ENCODE measurements around the gene FAM177A1. TPM values are rescaled to one million over a fixed set of nuclear protein-coding genes. Genes with fewer than 3 reads are reported as not detected.
"Not testable (repeated sequence)": the region's sequence is repeated elsewhere in the genome, so short reads cannot be mapped to it uniquely, and the experiment has no call there.

Gene FAM177A1
- total RNA-seq = 10 to 100 TPM; 40.1 to 40.7 TPM

GRCh38 chr14:35046048-35046750, at the start of gene FAM177A1:
Gene FAM177A1 (plus strand): TSS chr14:35046272. CDS start chr14:35046464, 192 bp downstream.
- peak; percentile 95 for ATAC-seq
- H3K27me3 Mint-ChIP-seq = no peaks in the 10 kb centered on the region
- peak within 1 kb of the TSS; percentile 99 for H3K27ac Mint-ChIP-seq
- peak; percentile 99 for DNase-seq
- H3K4me1 Mint-ChIP-seq = peaks cover 35% of the 10 kb centered on the region
- H3K9me3 Mint-ChIP-seq (ENCODE audit: low read depth) = no peaks in the 10 kb centered on the region
- H3K36me3 Mint-ChIP-seq = peaks cover 10% of the 10 kb centered on the region
- peak within 1 kb of the TSS; percentile 89 for H3K4me3 Mint-ChIP-seq
- CTCF ChIA-PET = interaction anchor here (0.8 to 2.2 kb wide), 12 partner anchors 11 to 373 kb away, joined by 3 to 13 read pairs (median 3); partner anchors contain the start of genes NFKBIA, PPP2R3C, PRORP and SRP54

- DNase-seq (no peak), ATAC-seq (no peak)
- Mint-ChIP-seq H3K4me3 (no peak overlapping the region), H3K27ac (no peak overlapping the region), H3K4me1 (peaks cover 11% of the 10 kb centered on the region), H3K36me3 (peaks cover 25% of the 10 kb centered on the region), H3K9me3 (ENCODE audit: low read depth) (no peaks in the 10 kb centered on the region), H3K27me3 (no peaks in the 10 kb centered on the region)
- CTCF ChIA-PET = no interaction called here
These were observed 48.3 kb upstream of the FAM177A1 start for GRCh38 chr14:34997762-34998161.

- ATAC-seq (no peak), DNase-seq (no peak)
- H3K27ac Mint-ChIP-seq = no peak overlapping the region
- peaks cover 27% of the 10 kb centered on the region for H3K36me3 Mint-ChIP-seq
- H3K9me3 Mint-ChIP-seq (ENCODE audit: low read depth) = no peaks in the 10 kb centered on the region
- H3K27me3 Mint-ChIP-seq = no peaks in the 10 kb centered on the region
- peaks cover 8% of the 10 kb centered on the region for H3K4me1 Mint-ChIP-seq
- CTCF ChIA-PET = no interaction called here
- H3K4me3 Mint-ChIP-seq = no peak overlapping the region
These were observed 46.6 kb upstream of the FAM177A1 start for GRCh38 chr14:34999500-34999899.

DNA sequence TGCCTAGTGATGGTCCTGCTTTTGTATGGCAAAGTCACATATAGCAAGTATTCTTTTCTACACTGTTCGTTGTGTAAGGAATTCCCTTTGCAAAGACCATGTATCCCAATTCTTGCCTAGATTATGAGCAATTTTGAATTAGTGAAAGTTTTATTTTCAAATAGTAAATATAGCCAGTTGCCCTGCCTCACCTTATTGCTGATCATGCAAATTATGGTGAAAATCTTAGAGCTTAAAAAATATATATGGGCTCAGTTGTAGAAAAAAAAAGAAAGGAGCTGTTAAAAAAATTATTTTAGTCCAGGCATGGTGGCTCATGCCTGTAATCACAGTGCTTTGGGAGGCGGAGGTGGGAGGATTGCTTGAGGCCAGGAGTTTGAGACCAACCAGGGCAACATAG, 44.5 kb upstream of the FAM177A1 start:
- DNase-seq (no peak), ATAC-seq (no peak)
- peaks cover 4% of the 10 kb centered on the region for H3K4me1 Mint-ChIP-seq
- peaks cover 24% of the 10 kb centered on the region for H3K36me3 Mint-ChIP-seq
- H3K9me3 Mint-ChIP-seq (ENCODE audit: low read depth) = no peaks in the 10 kb centered on the region
- CTCF ChIA-PET = no interaction called here
- H3K4me3 Mint-ChIP-seq = no peak overlapping the region
- H3K27me3 Mint-ChIP-seq = no peaks in the 10 kb centered on the region
- no peak overlapping the region for H3K27ac Mint-ChIP-seq

GRCh38 chr14:35004839-35005238, 41.2 kb upstream of the FAM177A1 start:
- Mint-ChIP-seq H3K27me3 (no peaks in the 10 kb centered on the region), H3K36me3 (peaks cover 22% of the 10 kb centered on the region), H3K4me3 (no peak overlapping the region), H3K27ac (no peak overlapping the region), H3K4me1 (peaks cover 2% of the 10 kb centered on the region), H3K9me3 (ENCODE audit: low read depth) (no peaks in the 10 kb centered on the region)
- DNase-seq (no peak), ATAC-seq (no peak)
- CTCF ChIA-PET = interaction anchor here (1.2 kb wide), 1 partner anchor 11 kb away, joined by 3 read pairs; no protein-coding TSS in a partner anchor

- no peaks in the 10 kb centered on the region for H3K9me3 Mint-ChIP-seq (ENCODE audit: low read depth)
- H3K4me3 Mint-ChIP-seq = no peak overlapping the region
- H3K27ac Mint-ChIP-seq = no peak overlapping the region
- CTCF ChIA-PET = no interaction called here
- peaks cover 42% of the 10 kb centered on the region for H3K36me3 Mint-ChIP-seq
- ATAC-seq = no peak
- no peak for DNase-seq
- H3K27me3 Mint-ChIP-seq = no peaks in the 10 kb centered on the region
- H3K4me1 Mint-ChIP-seq = no peaks in the 10 kb centered on the region
These were observed 29.5 kb upstream of the FAM177A1 start for GRCh38 chr14:35016568-35016967.

GRCh38 chr14:35020713-35021112, 25.4 kb upstream of the FAM177A1 start:
- peaks cover 40% of the 10 kb centered on the region for H3K36me3 Mint-ChIP-seq
- CTCF ChIA-PET = no interaction called here
- H3K27ac Mint-ChIP-seq = no peak overlapping the region

DNA sequence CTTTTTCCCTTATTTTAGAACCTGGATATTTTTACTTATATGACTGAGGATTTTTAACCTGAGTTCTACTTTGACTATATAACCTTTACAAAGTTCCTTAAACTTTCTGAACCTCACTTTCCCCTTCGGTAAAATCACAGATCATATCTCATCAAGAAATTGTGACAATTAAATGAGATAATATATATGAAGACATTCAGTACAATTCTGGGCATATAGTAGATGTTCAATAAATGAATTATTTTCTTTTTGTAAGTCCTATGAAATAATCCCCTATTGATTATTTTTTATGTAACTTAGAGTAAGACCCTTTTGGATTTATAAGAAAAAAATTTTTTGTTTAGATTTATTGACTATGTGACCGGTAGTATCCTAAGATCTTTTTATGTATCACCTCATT, 17.6 kb upstream of the FAM177A1 start:
- H3K4me3 Mint-ChIP-seq = no peak overlapping the region
- DNase-seq (no peak), ATAC-seq (no peak)
- H3K27me3 Mint-ChIP-seq = no peaks in the 10 kb centered on the region
- no peak overlapping the region for H3K27ac Mint-ChIP-seq
- CTCF ChIA-PET = no interaction called here
- peaks cover 48% of the 10 kb centered on the region for H3K36me3 Mint-ChIP-seq
- no peaks in the 10 kb centered on the region for H3K4me1 Mint-ChIP-seq
- H3K9me3 Mint-ChIP-seq (ENCODE audit: low read depth) = peaks cover 2% of the 10 kb centered on the region

More at GRCh38 chr14:35020713-35021112, 25.4 kb upstream of the FAM177A1 start:
- no peaks in the 10 kb centered on the region for H3K27me3 Mint-ChIP-seq
- no peak for DNase-seq
- no peak for ATAC-seq
- H3K4me1 Mint-ChIP-seq = no peaks in the 10 kb centered on the region
- H3K9me3 Mint-ChIP-seq (ENCODE audit: low read depth) = no peaks in the 10 kb centered on the region
- H3K4me3 Mint-ChIP-seq = no peak overlapping the region

- Mint-ChIP-seq H3K36me3 (peaks cover 55% of the 10 kb centered on the region), H3K4me1 (no peaks in the 10 kb centered on the region), H3K27me3 (no peaks in the 10 kb centered on the region), H3K4me3 (no peak overlapping the region), H3K27ac (no peak overlapping the region), H3K9me3 (ENCODE audit: low read depth) (peaks cover 13% of the 10 kb centered on the region)
- CTCF ChIA-PET = no interaction called here
- DNase-seq = no peak
- ATAC-seq = no peak
These were observed 13.5 kb upstream of the FAM177A1 start for GRCh38 chr14:35032562-35032961.

- peaks cover 13% of the 10 kb centered on the region for H3K9me3 Mint-ChIP-seq (ENCODE audit: low read depth)
- DNase-seq (no peak), ATAC-seq (no peak)
- H3K27me3 Mint-ChIP-seq = no peaks in the 10 kb centered on the region
- CTCF ChIA-PET = no interaction called here
- H3K4me3 Mint-ChIP-seq = no peak overlapping the region
- no peaks in the 10 kb centered on the region for H3K4me1 Mint-ChIP-seq
- peaks cover 44% of the 10 kb centered on the region for H3K36me3 Mint-ChIP-seq
- H3K27ac Mint-ChIP-seq = no peak overlapping the region
These were observed 11.6 kb upstream of the FAM177A1 start for GRCh38 chr14:35034440-35034833.

DNA sequence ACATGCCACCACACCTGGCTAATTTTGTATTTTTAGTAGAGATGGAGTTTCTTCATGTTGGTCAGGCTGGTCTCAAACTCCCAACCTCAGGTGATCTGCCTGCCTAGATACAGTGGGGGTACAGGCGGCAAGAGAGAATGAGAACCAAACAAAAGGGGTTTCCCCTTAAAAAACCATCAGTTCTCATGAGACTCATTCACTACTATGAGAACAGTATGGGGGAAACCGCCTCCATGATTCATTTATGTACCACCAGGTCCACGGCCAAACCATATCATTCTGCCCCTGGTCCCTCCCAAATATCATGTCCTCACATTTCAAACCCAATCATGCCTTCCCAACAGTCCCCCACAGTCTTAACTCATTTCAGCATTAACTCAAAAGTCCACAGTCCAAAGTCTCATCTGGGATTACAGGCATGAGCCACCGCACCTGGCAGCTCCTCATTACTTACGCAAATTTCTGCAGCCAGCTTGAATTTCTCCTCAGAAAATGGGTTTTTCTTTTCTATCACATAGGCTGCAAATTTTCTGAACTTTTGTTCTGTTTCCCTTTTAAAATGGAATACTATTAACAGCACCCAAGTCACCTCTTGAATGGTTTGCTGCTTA, 11.0 kb upstream of the FAM177A1 start:
- CTCF ChIA-PET = not testable (repeated sequence)

DNA sequence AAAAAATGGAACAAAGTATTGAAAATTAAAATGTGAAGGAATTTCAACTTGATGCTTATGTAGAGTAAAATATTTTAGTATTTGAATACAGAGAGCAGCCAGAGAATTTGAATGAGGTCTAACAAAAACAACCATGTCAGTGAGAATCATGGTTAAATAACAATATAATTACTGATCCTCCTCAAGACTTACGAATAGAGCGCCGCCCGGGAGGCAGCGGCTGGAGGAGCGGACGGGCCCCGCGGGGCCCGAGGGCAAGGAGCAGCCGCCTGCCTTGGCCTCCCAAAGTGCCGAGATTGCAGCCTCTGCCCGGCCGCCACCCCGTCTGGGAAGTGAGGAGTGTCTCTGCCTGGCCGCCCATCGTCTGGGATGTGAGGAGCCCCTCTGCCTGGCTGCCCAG, 7.8 kb upstream of the FAM177A1 start:
- H3K4me3 Mint-ChIP-seq, CTCF ChIA-PET, H3K4me1 Mint-ChIP-seq, ATAC-seq, DNase-seq, H3K27ac Mint-ChIP-seq, H3K27me3 Mint-ChIP-seq: not testable (repeated sequence)
- Mint-ChIP-seq H3K36me3 (peaks cover 24% of the 10 kb centered on the region), H3K9me3 (ENCODE audit: low read depth) (peaks cover 12% of the 10 kb centered on the region)

More for the DNA sequence above, 11.0 kb upstream of the FAM177A1 start:
- ATAC-seq, H3K4me3 Mint-ChIP-seq, DNase-seq, H3K27ac Mint-ChIP-seq, H3K27me3 Mint-ChIP-seq, H3K4me1 Mint-ChIP-seq: not testable (repeated sequence)
- H3K9me3 Mint-ChIP-seq (ENCODE audit: low read depth) = peaks cover 13% of the 10 kb centered on the region
- peaks cover 41% of the 10 kb centered on the region for H3K36me3 Mint-ChIP-seq

GRCh38 chr14:35042632-35043031, 3.4 kb upstream of the FAM177A1 start:
- peaks cover under 1% of the 10 kb centered on the region for H3K36me3 Mint-ChIP-seq
- no peaks in the 10 kb centered on the region for H3K9me3 Mint-ChIP-seq (ENCODE audit: low read depth)
- ATAC-seq (no peak), DNase-seq (no peak)
- H3K27me3 Mint-ChIP-seq = no peaks in the 10 kb centered on the region
- H3K4me1 Mint-ChIP-seq = peaks cover 17% of the 10 kb centered on the region
- H3K4me3 Mint-ChIP-seq = no peak overlapping the region
- CTCF ChIA-PET = interaction anchor here (0.6 kb wide), 1 partner anchor 557 kb away, joined by 3 read pairs; no protein-coding TSS in a partner anchor
- H3K27ac Mint-ChIP-seq = no peak overlapping the region

GRCh38 chr14:35043046-35043445, 3.0 kb upstream of the FAM177A1 start:
- Mint-ChIP-seq H3K27ac (no peak overlapping the region), H3K36me3 (peaks cover 2% of the 10 kb centered on the region), H3K27me3 (no peaks in the 10 kb centered on the region), H3K4me3 (no peak overlapping the region), H3K4me1 (peaks cover 21% of the 10 kb centered on the region), H3K9me3 (ENCODE audit: low read depth) (no peaks in the 10 kb centered on the region)
- DNase-seq (no peak), ATAC-seq (no peak)
- CTCF ChIA-PET = no interaction called here

Measured in activated CD8-positive, alpha-beta memory T cell treated with anti-CD3 and anti-CD28 coated beads, Interleukin-2, amount 10 ng/mL, durations not matched to agents 7 days and 5 days (primary cell).